Measurements from ENCODE around the gene SLC38A8. TPM values are rescaled to one million over a fixed set of nuclear protein-coding genes. Genes with fewer than 3 reads are reported as not detected.

The SLC38A8 gene
- polyA plus RNA-seq, 2 of the 4 experiments (the other 2 are of a cell fraction) = not detected

- FAIRE-seq (no peak), DNase-seq (ENCODE audit: low read depth in 1 of 2, low spot score in 1 of 2) (no peak), ATAC-seq (no peak)
- no peak for TF ChIP-seq HOXA7 (CRISPR knock-in tag; IDR thresholded peaks at IDR 0.05)
- no peak for TF ChIP-seq CHD2 (IDR thresholded peaks at IDR 0.05; ENCODE audit: low read length, partially characterized antibody)
- TF ChIP-seq E2F6 (IDR thresholded peaks at IDR 0.05; ENCODE audit: borderline replicate concordance, low read depth) = no peak
- no peak for TF ChIP-seq ATOH8 (CRISPR knock-in tag; IDR thresholded peaks at IDR 0.05; ENCODE audit: low read depth)
- TF ChIP-seq PHF8 (IDR thresholded peaks at IDR 0.05; ENCODE audit: borderline replicate concordance, low read depth) = no peak
- no peak for TF ChIP-seq HMGXB4 (CRISPR knock-in tag; IDR thresholded peaks at IDR 0.05; ENCODE audit: borderline replicate concordance)
- no peak for TF ChIP-seq CBX8 (IDR thresholded peaks at IDR 0.05)
- no peak for TF ChIP-seq HOXB5 (CRISPR knock-in tag; IDR thresholded peaks at IDR 0.05)
- TF ChIP-seq ESRRA (IDR thresholded peaks at IDR 0.05; ENCODE audit: borderline replicate concordance, low read length) = no peak
- TF ChIP-seq ZSCAN20 (CRISPR knock-in tag; IDR thresholded peaks at IDR 0.05) = no peak
- TF ChIP-seq ELK1 (IDR thresholded peaks at IDR 0.05; ENCODE audit: low read depth, low read length) = no peak
- no peak for TF ChIP-seq HOXB13 (CRISPR knock-in tag; IDR thresholded peaks at IDR 0.05; ENCODE audit: low read depth)
- no peak for TF ChIP-seq MYC (IDR thresholded peaks at IDR 0.05; ENCODE audit: borderline replicate concordance, low read length)
- no peak for TF ChIP-seq MAZ (IDR thresholded peaks at IDR 0.05; ENCODE audit: borderline replicate concordance, low read depth, low read length)
- no peak for TF ChIP-seq HES2 (IDR thresholded peaks at IDR 0.05)
- no peak for TF ChIP-seq RFX5 (IDR thresholded peaks at IDR 0.05)
- TF ChIP-seq ZNF302 (CRISPR knock-in tag; IDR thresholded peaks at IDR 0.05) = no peak
- no peak for TF ChIP-seq RARB (CRISPR knock-in tag; IDR thresholded peaks at IDR 0.05)
- ChIA-PET CTCF (interaction anchor here (1.3 to 1.8 kb wide), 3 partner anchors 9 to 49 kb away, joined by 3 to 8 read pairs (median 7); no protein-coding TSS in a partner anchor), POLR2A (no interaction called here)
- 79% methylated on average over 12 of the region's 12 CpGs for WGBS (ENCODE audit: missing lambda C conversion rate)
- Histone ChIP-seq H3K4me2 (no peak overlapping the region), H3K4me1 (peaks cover 8% of the 10 kb centered on the region; the same call in 1 of the 3 replicates), H3K9me3 (peaks cover 14% of the 10 kb centered on the region; the same call in 2 of the 3 replicates), H3K4me3 (no peak overlapping the region), H3K27ac (no peak overlapping the region)
Observed at GRCh38 chr16:84016477-84016876, 26.1 kb downstream of the SLC38A8 start.

GRCh38 chr16:84015399-84015798 lies 27.2 kb downstream of the SLC38A8 start:
- ChIA-PET CTCF (interaction anchor here (0.5 to 1.6 kb wide), 4 partner anchors 10 to 50 kb away, joined by 3 to 7 read pairs (median 4); no protein-coding TSS in a partner anchor), POLR2A (no interaction called here)
- 63% methylated on average over 12 of the region's 12 CpGs for WGBS (ENCODE audit: missing lambda C conversion rate)
- no peak overlapping the region for H3K27ac ChIP-seq
- ATAC-seq (no peak), FAIRE-seq (no peak), DNase-seq (ENCODE audit: low read depth in 1 of 2, low spot score in 1 of 2) (no peak)
- H3K4me1 ChIP-seq = peaks cover 8% of the 10 kb centered on the region; the same call in 1 of the 3 replicates
- 0 out of 3 replicates have a peak, but pooled peaks cover 3% of the 10 kb centered on the region for H3K9me3 ChIP-seq
- H3K4me2 ChIP-seq = no peak overlapping the region
- TF ChIP-seq SREBF2 (IDR thresholded peaks at IDR 0.05) (no peak), KDM1A (IDR thresholded peaks at IDR 0.05; ENCODE audit: low read depth) (no peak), CHD4 (IDR thresholded peaks at IDR 0.05; ENCODE audit: borderline replicate concordance) (no peak), RARB (CRISPR knock-in tag; IDR thresholded peaks at IDR 0.05) (no peak), HEYL (CRISPR knock-in tag; IDR thresholded peaks at IDR 0.05) (no peak)
- H3K4me3 ChIP-seq = no peak overlapping the region
